Measurements from ENCODE around the gene PDXK.
A peak's percentile ranks its signal among the peaks of the same experiment; 100 is the strongest.

PDXK gene

DNA sequence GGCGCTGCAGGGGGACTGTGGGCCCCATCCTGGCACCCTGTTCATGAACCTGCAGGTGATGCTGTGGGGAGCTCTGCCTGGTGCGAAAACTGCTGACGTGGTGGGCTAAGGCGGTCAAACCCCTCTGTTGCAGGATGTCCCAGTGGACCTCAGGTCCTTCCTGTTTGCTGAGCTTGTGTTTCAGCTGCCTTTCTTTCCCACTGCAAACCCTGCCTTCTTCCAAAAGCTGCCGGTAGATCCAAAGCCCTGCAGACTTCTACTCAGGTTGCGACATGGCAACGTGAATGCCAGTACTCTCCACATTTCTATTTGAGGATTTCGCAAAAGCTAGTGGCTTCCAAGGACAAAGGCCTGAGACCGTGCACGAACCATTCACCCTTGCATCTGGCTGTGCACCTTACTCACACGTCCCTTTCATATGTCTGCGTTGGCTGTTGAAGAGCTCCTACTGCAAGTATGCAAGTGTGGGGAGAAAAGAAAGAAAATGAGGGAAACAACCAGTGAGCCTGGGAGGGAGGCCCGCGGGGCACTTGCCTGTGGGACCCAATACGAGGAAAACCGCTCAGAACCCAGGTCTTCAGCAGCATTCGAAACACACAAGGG, 64.3 kb downstream of the PDXK start:
- no peak for DNase-seq (ENCODE audit: low read depth)

DNA sequence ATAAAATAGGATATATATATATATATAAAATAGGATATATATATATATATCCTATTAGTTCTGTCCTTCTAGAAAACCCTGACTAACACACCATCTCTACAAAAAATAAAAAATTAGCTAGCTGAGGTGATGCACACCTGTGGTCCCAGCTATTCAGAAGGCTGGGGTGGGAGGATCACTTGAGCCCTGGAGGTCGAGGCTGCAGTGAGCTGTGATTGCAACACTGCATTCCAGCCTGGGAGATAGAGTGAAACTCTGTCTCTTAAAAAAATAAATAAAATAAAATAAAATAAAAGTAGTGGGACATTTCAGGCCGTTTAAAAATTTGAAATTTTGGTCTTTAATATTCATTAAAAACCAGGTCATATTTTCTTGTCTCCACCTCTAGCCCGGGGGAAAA, 66.2 kb downstream of the PDXK start:
- no peak for DNase-seq (ENCODE audit: low read depth)

DNA sequence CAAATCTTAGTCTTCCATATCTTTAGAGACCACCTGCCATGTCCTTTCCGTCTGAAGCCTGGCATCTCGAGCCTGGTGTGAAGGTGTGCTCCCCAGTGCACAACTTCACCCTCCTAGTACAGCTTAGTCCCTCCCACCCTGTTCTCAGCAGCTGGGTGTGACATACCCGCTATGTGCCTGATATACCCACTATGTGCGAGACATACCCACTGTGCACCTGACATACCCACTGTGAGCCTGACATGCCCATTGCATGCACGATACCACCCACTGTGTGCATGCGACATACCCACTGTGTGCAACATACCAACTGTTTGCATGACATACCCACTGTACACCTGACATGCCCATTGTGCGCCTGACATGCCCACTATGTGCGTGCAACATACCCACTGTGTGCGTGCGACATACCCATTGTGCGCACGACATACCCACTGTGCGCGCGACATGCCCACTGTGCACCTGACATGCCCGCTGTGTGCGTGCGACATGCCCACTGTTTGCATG, 67.4 kb downstream of the PDXK start:
- DNase-seq (ENCODE audit: low read depth), result no peak

DNA sequence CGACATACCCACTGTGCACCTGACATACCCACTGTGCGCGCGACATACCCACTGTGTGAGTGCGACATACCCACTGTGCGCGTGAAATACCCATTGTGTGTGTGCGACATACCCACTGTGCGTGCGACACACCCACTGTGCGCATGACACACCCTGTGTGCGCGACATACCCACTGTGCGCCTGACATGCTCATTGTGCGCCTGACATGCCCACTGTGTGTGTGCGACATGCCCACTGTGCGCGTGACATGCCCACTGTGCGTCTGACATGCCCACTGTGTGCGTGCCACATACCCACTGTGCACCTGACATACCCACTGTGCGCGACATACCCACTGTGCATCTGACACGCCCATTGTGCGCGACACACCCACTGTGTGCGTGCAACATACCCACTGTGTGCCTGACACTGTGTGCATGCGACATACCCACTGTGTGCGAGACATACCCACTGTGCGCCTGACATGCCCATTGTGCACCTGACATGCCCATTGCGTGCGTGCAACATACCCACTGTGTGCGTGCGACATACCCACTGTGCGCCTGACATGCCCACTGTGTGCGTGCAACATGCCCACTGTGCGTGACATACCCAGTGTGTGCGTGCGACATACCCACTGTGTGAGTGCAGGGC, 68.0 kb downstream of the PDXK start:
- DNase-seq (ENCODE audit: low read depth), result no peak

DNA sequence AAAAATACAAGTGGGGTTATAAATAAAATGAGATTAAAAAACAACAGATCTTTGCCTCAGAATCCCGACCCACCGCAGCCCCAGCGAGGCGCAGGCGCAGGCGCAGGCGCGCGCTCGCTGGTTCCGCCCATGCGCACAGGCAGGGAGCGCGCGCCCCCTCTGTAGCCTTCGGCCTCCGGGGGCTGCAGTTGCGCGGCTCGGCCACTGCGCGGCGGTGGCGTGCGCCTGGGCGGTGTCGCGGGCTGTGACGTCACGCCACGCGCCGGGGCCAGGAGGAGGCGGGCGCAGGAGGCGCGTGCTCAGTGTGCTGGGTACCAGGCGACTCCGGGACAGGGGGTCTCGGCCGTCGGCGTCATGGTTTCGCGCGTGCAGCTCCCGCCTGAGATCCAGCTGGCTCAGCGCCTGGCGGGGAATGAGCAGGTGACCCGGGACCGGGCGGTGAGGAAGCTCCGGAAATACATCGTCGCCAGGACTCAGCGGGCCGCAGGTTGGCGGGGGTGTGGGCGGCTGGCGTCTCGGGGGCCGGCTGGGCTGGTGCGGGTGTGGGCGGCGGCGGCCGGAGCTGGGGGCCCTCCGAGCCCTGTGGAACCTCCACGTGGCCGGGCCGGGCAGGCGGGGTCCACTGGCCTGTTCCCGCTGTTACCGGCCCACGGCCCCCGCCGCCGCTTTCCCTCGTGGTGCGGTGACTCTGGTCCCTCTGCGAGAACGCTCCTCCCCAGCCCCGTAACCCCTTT, 70.5 kb downstream of the PDXK start, which contains the start of gene RRP1:
TSS of gene RRP1 (plus strand) at position 302 of the 734 bp plus-strand sequence. CDS start at position 355, 53 bp downstream.
- peak; percentile 94 for DNase-seq (ENCODE audit: low read depth)

DNA sequence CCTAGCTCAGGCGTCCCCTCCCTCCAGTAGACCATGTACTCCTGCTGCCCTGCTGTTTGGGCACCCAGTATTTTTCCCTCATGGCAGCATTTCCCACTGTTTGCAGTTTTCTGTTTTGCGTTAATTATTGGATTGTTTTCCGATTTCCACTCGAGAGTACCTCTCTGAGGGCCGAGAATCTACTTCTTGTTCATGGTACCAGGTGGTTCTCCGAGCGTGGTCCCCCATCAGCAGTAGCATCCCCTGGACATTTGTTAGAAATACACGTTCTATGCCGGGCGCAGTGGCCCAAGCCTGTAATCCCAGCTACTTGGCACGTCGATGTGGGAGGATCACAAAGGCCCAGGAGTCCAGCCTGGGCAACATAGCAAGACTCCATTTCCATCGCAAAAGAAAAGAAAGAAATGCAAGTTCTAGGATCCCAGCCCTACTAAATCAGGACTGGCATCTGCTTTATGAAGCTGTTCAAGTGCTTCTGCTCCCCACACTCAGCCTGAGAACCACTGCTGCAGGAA, 71.1 kb downstream of the PDXK start:
- DNase-seq (ENCODE audit: low read depth), result no peak

DNA sequence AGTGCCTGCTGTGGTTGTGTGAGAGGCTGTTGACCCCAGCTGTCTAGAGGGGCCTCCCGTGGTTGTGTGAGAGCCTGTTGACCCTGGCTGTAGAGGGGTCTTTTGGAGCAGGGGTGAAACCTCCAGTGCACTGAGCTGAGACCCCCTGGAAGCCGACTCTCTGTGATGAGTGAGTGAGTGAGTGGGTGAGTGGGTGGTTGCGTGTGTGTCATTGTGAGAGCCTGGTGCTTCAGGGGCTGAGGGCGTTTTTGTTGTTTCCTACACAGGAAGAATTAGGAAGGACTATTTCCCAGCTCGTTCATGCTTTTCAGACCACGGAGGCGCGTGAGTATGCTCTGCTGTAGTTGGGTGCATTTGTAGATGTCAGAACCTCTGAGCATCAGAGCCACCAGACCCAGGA, 73.5 kb downstream of the PDXK start:
- no peak for DNase-seq (ENCODE audit: low read depth)

DNA sequence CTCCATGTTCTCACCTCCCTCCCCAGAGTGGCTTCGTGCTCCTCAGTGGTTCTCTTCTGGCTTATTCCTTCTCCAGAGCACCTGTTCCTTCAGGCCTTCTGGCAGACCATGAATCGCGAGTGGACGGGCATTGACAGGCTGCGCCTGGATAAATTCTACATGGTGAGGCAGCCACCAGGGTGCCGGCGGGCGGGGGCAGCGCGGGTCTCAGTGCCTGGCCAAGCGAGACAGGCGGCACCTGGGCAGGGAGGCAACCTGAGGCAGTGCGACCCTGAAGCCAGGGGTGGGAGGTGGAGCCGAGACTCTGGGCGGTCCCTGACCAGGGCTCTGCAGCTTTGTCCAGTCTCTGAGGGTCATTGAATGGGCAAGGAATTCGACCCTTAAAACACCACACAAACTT, 74.3 kb downstream of the PDXK start:
- DNase-seq (ENCODE audit: low read depth), result no peak

DNA sequence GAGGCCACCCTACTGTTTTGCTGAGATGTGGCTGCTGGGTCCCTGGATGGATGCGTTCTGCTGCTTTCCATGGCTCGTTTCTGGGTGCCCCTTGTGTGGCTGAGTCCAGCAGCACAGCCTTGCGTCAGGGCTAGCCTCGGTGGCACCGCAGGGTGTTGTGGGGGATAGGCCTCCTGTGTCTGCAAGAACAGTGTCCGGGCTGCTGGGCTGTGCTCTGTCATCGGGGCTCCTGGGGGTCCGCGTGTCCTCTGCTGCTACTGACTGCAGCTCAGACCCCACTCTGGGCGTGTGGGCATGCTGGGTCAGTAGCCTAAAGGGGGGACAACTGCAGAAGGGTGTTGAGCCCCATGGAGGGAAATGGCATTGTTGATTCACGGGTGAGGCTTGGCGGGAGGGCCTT, 75.4 kb downstream of the PDXK start:
- no peak for DNase-seq (ENCODE audit: low read depth)

DNA sequence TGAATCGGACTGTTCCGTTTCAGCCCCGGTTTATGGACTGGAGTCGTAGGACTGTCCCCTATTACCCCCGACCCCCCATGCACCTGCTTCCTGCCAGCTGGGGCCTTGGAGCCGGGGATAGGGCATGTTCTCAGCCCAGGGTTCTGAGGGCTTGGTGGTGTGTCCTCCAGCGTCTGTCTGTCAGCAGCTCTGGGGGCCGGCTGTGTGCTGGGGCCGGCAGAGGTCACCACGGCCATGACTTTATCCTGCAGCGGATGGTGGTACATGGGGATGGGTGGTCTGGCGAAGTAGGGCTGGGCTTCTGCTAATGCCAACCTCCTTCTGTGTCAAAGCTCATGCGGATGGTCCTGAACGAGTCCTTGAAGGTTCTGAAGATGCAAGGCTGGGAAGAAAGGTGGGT, 75.9 kb downstream of the PDXK start:
- no peak for DNase-seq (ENCODE audit: low read depth)

DNA sequence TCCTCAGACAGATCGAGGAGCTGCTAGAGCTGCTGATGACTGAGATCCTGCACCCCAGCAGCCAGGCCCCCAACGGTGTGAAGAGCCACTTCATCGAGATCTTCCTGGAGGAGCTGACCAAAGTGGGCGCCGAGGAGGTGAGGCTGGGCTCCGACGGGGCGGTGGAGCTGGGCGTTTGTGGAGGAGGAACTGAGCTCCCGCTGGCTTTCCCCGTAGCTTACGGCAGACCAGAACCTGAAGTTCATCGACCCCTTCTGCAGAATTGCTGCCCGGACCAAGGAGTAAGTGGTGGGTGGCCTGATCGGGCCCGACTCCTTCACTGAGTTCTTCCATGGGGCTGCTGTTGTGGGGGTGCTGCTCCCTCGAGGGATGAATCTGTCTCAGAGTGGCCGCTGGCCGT, 78.5 kb downstream of the PDXK start:
- DNase-seq (ENCODE audit: low read depth), result no peak

DNA sequence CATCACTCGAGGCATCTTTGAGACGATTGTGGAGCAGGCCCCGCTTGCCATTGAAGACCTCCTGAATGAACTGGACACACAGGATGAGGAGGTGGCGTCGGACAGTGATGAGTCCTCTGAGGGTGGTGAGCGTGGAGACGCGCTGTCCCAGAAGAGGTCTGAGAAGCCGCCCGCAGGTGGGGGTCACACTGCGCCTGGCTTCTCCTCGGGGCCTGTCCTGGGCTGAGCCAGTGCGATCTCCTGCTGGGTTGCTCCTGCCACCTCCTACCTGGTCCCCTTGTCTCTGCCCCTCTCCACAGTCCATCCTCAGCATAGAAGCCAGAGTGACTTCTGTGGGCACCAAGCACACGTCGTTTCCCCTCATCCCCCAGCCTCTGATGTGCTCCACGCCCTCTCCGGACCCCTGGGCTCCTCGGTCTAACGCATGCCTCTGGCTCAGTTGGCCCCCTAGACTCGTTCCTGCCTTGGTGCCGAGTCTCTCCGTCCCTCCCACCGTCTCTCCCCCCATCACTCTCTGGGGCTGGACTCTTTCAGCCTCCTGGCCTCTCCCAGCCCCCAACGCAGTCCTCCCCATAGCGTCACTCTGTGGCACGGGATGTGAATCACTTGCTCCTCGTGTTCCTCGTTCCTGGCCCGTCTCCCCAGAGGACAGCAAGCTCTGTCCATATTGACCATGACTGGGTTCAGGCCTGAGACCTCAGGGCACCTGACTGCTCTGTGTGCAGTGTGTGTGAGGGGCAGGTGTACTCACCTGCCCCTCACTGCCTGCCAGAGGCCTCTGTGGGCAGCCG, 79.2 kb downstream of the PDXK start:
- DNase-seq (ENCODE audit: low read depth), result no peak

DNA sequence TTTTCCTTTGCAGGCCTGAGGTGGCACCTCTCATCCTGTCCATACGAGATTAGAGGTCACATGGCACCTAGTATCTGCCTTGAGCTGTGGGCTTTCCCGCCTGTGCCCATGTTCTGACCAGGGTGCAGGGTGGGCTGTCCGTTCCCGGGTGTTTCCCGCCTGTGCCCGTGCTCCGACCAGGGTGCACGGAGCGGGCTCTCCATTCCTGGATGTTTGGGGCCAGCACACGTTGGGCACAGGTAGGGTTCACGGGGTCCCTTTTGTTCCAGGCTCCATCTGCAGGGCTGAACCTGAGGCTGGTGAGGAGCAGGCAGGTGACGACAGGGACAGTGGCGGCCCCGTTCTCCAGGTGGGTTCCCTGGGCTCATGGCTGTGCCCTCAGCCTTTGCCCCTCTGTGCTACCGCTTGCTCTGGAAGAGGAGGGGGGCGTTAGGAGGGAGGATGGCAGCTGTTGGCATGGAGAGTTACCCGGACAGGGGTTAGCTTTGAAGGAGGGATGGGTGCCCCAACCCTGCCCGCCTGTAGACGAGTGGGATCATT, 80.4 kb downstream of the PDXK start:
- DNase-seq (ENCODE audit: low read depth), result no peak

DNA sequence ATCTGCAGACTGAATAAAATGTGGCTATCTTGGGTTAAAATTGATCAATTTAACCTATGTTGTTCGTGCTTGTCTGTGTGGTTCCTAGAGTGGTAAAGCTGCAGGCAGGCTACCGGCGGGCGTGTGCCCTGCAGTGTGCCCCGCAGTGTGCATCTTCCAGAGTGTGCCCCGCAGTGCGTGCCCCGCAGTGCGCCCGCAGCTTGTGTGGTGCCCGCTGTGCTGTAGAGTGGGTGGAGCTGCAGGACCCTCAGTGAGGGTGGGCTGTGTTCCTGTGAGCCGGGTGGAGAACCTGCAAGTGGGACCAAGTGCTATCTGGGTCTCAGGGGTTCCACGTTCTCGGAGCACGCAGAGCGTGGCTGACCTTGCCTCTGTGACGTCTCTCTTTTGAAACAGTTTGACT, 81.2 kb downstream of the PDXK start:
- no peak for DNase-seq (ENCODE audit: low read depth)

DNA sequence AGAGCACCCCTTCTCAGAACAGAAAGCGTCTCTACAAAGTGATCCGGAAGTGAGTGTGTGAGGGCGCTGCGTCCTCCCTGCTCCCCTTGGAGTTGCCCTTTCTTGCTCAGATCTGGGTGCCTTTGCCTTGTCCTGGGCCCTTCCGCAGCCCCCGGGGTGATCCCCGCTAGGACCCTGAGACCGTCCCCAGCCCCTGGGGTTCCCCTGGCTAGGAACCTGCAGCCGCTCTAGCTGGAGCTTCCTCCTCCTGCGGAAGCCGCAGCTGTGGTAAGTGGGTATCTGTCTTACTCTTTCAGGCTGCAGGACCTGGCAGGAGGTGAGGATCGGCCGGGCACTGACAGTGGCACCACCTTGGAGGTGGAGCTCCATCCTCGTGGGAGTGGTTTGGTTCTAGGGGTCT, 81.6 kb downstream of the PDXK start:
- DNase-seq (ENCODE audit: low read depth), result no peak

DNA sequence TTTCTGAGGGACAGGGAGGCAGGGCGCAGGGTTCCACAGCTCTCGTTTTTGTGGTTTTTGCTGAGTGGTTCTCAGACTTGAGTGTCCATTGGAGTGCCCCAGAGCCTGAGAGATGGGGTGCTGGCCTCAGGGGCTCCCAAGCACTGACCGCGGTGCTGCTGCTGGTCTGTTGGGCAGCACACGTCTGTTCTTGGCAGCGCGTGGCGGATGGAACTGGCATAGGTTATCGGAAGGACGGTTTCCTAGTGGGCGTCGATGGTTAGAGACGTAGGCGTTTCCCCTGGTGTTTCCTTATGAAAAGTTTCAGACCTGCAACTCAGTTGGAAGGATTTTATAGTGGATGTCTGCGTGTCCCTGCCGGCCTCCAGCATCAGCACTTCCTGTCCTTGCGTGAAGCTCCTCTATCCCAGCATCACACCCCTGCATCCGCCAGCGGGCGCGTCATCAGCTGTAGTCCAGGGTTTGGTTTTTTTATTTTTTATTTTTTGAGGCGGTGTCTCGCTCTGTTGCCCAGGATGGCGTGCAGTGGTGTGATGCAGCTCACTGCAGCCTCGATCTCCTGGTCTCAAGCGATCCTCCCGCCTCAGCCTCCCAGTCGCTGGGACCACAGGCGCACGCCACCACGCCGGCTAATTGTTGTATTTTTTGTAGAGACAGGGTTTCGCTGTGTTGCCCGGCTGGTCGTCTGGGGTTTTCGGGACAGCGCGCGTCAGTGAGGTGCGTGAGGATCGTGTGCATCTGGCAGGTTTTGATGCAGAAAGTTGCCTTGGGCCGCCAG, 82.3 kb downstream of the PDXK start:
- DNase-seq (ENCODE audit: low read depth), result no peak

DNA sequence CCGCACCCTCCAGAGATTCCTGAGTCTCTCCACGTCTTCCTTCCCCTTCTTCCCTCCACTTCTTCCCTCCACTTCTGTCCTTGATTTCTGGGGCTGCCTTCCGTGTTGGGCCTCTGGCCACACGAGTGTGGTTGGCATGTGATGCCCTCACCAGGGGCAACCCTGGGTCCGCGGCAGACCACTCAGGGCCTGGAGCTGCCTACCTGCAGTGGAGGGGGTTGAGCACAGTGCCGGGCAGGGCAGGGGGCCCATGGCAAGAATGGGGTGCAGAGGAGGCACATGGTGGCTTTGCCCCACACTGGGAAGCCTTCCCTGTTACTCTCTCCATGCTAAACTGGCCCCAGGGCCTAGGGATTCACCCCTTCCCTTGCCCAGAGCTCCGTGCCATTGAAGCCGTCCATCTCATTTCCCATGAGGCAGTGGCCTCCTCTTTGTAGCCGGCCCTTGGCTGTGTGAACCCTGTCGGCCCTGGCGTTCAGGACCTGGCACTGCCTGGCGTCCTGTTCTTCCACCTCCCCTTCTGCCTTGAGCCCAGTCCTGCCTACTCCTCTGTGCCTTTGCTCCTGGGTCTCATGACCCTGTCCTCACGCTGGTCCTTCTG, 83.9 kb downstream of the PDXK start:
- no peak for DNase-seq (ENCODE audit: low read depth)

DNA sequence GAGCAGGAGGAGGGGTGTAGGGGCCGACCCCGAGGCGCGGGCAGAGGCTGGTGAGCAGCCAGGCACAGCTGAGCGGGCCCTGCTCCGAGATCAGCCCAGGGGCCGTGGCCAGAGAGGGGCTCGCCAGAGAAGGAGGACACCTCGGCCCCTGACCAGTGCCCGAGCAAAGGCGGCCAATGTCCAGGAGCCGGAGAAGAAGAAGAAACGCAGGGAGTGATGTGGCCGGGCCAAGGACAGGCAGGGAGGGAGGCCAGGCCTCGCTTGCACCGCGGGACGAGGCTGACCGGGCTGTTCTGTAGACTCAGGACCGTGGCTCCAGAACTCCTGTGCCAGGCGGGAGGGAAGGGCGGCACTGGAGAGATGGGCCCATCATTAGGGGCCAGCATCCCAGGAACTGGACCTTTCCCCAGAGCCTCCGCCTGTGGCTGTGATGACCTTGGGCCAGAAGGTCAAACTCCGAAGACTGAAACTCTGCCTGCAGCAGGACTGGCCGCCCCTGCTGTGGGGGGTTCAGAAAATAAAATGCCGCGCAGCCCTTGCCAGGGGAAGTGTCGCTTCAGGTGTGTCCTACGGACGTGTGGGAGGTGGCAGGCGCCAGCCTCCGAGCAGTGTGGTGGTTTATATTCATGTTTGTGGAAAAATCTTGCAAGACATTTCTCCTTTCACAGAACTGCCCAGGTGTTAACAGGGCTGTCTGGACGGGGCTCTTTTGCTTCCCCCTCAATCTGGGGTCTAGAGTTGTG, 84.8 kb downstream of the PDXK start:
- DNase-seq (ENCODE audit: low read depth), result no peak

DNA sequence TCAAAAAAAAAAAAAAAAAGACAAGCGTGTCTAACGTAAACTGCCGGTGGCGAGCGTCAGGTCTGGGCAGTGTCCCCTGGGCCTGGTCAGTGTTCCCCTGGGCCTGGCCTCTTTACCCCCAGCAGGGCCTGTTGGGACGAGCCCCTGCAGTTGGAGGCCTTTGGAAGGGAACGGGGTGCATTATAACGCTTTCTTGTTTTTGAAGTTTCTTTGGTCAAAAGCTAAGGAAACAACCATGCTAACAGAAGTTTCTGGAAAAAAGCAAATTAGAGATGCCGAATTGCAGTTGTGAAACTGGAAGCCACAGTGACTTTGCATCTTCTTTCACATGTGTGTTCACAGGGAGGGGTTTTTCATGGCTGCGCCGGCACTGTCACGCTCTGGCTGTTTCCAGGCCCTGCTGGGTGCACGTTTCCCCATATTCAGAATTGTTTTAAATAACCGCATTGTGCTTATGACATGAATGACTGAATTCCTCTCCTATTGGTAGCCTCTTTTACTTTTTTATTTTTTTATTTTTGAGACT, 86.4 kb downstream of the PDXK start:
- no peak for DNase-seq (ENCODE audit: low read depth)

Data from activated T-cell treated with anti-CD3 and anti-CD28 coated beads for 1 hour (primary cell).